Thoracic aorta (tissue), 2 donors: Measurements from ENCODE around the gene FAM187B. TPM values are rescaled to one million over a fixed set of nuclear protein-coding genes. Genes with fewer than 3 reads are reported as not detected.

Experiments
- ATAC-seq: fragments of 150-250 bp; one replicate; pipeline ENCODE4 v1.8.0; 2017; ENCODE audit warnings: low read depth; ENCODE audit not compliant: insufficient number of reproducible peaks, low FRiP score
- DNase-seq: peaks from one replicate; pipeline ENCODE4 v3.0.0-alpha.2; 2020; ENCODE audit warnings: low spot score
- H3K27ac ChIP-seq, 2 donors: fragments of 200-600 bp; sonication (generic); 1 replicate in 1 of 2; 2 replicates in 1 of 2; pipeline ENCODE4 v1.5.1; 2016; ENCODE audit warnings: mild to moderate bottlenecking in 2 of 2, moderate library complexity in 2 of 2
- H3K27me3 ChIP-seq: fragments of 200-600 bp; sonication (generic); replicated peaks from 2 replicates; pipeline ENCODE4 v1.6.0; 2016; ENCODE audit warnings: mild to moderate bottlenecking; ENCODE audit not compliant: insufficient read depth
- H3K36me3 ChIP-seq: fragments of 200-600 bp; sonication (generic); one replicate; pipeline ENCODE4 v1.5.1; 2016
- H3K4me1 ChIP-seq, 2 donors: fragments of 200-600 bp; sonication (generic); 1 replicate in 1 of 2; 2 replicates in 1 of 2; pipeline versions ENCODE4 v1.5.1 to v1.6.0; 2016; ENCODE audit warnings: low read depth in 2 of 2, mild to moderate bottlenecking in 1 of 2; ENCODE audit not compliant: control insufficient read depth in 1 of 2
- H3K4me3 ChIP-seq: fragments of 200-600 bp; sonication (generic); 2 replicates; pipeline ENCODE4 v1.5.1; 2016; ENCODE audit warnings: mild to moderate bottlenecking
- H3K9me3 ChIP-seq: fragments of 200-600 bp; sonication (generic); 2 replicates; pipeline ENCODE4 v1.5.1; 2016
- CTCF ChIP-seq: fragments of 200-600 bp; sonication (generic); IDR thresholded peaks from one replicate; pipeline ENCODE4 v1.5.1; 2019; ENCODE audit warnings: antibody characterized with exemption
- total RNA-seq, 2 donors: library from RNA; depleted of rRNA; stranded (reverse); fragments of >200 nt; gene quantifications; one replicate each; pipeline versions ENCODE4 v1.1.0 to v1.2.3, GENCODE V29; 2016

The FAM187B gene
- total RNA-seq, 2 donors from 2014 or later, result not detected

- no peak for TF ChIP-seq CTCF
- ATAC-seq, result no peak
- no peaks in the 10 kb centered on the region for H3K27me3 ChIP-seq
These were observed 33.0 kb upstream of the FAM187B start for GRCh38 chr19:35261356-35262100.

DNA sequence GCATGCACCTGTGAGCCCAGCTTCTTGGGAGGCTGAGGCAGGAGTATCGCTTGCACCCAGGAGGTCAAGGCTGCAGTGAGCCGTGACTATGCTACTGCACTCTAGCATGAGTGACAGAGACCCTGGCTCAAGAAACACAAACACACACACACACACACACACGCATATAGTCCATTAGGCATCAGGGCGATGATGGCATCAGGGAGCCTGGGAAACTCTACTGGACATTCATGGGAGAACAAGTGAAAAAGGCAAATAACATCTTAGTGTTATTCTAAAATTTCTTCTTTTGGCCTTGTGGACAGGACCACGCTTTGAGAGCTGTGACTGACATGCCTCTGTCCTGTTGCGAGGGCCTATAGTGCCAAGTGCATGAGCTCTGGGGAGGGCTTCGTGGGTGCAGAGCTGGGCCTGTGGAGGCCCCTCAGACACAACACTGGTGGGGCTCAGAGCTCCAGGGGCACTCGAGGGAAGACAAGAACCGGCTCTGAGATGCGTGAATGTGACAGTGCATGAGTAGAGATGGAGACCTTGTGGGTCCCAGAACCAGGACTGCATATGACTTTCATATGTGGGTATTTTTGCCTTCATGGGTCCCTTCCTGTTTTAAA, 32.3 kb upstream of the FAM187B start:
- DNase-seq (no peak), ATAC-seq (no peak)
- no peak overlapping the region for H3K27ac ChIP-seq
- H3K4me3 ChIP-seq, result no peak overlapping the region
- no peaks in the 10 kb centered on the region for H3K36me3 ChIP-seq
- TF ChIP-seq CTCF, result no peak
- no peaks in the 10 kb centered on the region for H3K9me3 ChIP-seq
- peaks cover 6 to 9% of the 10 kb centered on the region in 2 donors for H3K4me1 ChIP-seq
- no peaks in the 10 kb centered on the region for H3K27me3 ChIP-seq

More at GRCh38 chr19:35261356-35262100, 33.0 kb upstream of the FAM187B start:
- H3K4me1 ChIP-seq, result peaks cover 12 to 16% of the 10 kb centered on the region in 2 donors
- no peaks in the 10 kb centered on the region for H3K9me3 ChIP-seq
- no peak overlapping the region for H3K27ac ChIP-seq
- no peak for DNase-seq
- no peak overlapping the region for H3K4me3 ChIP-seq
- no peaks in the 10 kb centered on the region for H3K36me3 ChIP-seq

DNA sequence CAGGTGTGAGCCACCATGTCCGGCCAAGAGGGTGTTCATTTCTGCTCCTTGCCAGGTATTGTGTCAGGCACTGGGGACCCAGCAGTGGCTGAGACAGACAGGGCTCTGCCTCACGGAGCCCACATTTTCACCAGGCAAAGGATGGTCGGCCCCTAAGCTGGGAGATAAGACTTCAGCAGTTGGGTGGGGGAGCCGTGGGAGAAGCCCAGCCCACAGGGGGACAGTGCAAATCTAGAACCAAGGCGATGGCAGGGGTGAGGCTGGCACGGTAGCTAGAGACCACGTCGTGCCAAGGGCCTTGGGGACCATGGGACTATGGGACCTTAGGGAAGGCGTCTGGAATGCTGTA, 28.5 kb upstream of the FAM187B start:
- TF ChIP-seq CTCF, result no peak
- Histone ChIP-seq H3K36me3 (no peaks in the 10 kb centered on the region), H3K4me3 (no peak overlapping the region), H3K27ac (no peak overlapping the region), H3K9me3 (no peaks in the 10 kb centered on the region), H3K27me3 (no peaks in the 10 kb centered on the region), H3K4me1 (no peaks in the 10 kb centered on the region)
- no peak for ATAC-seq
- no peak for DNase-seq

GRCh38 chr19:35256566-35256965, 28.0 kb upstream of the FAM187B start:
- Histone ChIP-seq H3K36me3 (no peaks in the 10 kb centered on the region), H3K4me3 (no peak overlapping the region), H3K27me3 (no peaks in the 10 kb centered on the region), H3K9me3 (no peaks in the 10 kb centered on the region), H3K4me1 (no peaks in the 10 kb centered on the region), H3K27ac (no peak overlapping the region)
- ATAC-seq (no peak), DNase-seq (no peak)
- TF ChIP-seq CTCF, result no peak

- DNase-seq (no peak), ATAC-seq (no peak)
- no peak overlapping the region for H3K27ac ChIP-seq
- no peak for TF ChIP-seq CTCF
- H3K4me3 ChIP-seq, result no peak overlapping the region
- no peaks in the 10 kb centered on the region for H3K27me3 ChIP-seq
- no peaks in the 10 kb centered on the region for H3K36me3 ChIP-seq
- no peaks in the 10 kb centered on the region for H3K4me1 ChIP-seq
- no peaks in the 10 kb centered on the region for H3K9me3 ChIP-seq
These were observed 26.1 kb upstream of the FAM187B start for GRCh38 chr19:35254341-35255297.
